ENCODE results near the gene FYN.

FYN gene

GRCh38 chr6:111769365-111770152, 103.7 kb downstream of the FYN start:
- DNase-seq (ENCODE audit: extremely low spot score), result no peak
- ChIA-PET POLR2A (no interaction called here), CTCF (no interaction called here)
- TF ChIP-seq ELF4 (IDR thresholded peaks at IDR 0.05) (no peak), CTBP1 (IDR thresholded peaks at IDR 0.05; ENCODE audit: borderline replicate concordance) (no peak), HDGF (IDR thresholded peaks at IDR 0.05; ENCODE audit: borderline replicate concordance) (no peak), PKNOX1 (IDR thresholded peaks at IDR 0.05) (no peak), FOXK2 (IDR thresholded peaks at IDR 0.05) (no peak), L3MBTL2 (conservative IDR thresholded peaks at IDR 0.05) (no peak), NFRKB (IDR thresholded peaks at IDR 0.05) (no peak), LEF1 (IDR thresholded peaks at IDR 0.05; ENCODE audit: borderline replicate concordance) (no peak), FOXA1 (IDR thresholded peaks at IDR 0.05) (no peak), BHLHE40 (IDR thresholded peaks at IDR 0.05; ENCODE audit: borderline replicate concordance) (no peak), SUZ12 (IDR thresholded peaks at IDR 0.05) (no peak), ARNT (IDR thresholded peaks at IDR 0.05) (no peak), FOXM1 (IDR thresholded peaks at IDR 0.05; ENCODE audit: borderline replicate concordance) (no peak), SP1 (IDR thresholded peaks at IDR 0.05) (no peak), TARDBP (IDR thresholded peaks at IDR 0.05) (no peak), ZNF384 (IDR thresholded peaks at IDR 0.05) (no peak)

GRCh38 chr6:111768431-111768770, 104.9 kb downstream of the FYN start:
- no peak for DNase-seq (ENCODE audit: extremely low spot score)
- POLR2A ChIA-PET, result no interaction called here
- CTCF ChIA-PET, result no interaction called here
- TF ChIP-seq ARNT (IDR thresholded peaks at IDR 0.05) (no peak), L3MBTL2 (conservative IDR thresholded peaks at IDR 0.05) (no peak), LEF1 (IDR thresholded peaks at IDR 0.05; ENCODE audit: borderline replicate concordance) (no peak), CTBP1 (IDR thresholded peaks at IDR 0.05; ENCODE audit: borderline replicate concordance) (no peak), HDGF (IDR thresholded peaks at IDR 0.05; ENCODE audit: borderline replicate concordance) (no peak), BHLHE40 (IDR thresholded peaks at IDR 0.05; ENCODE audit: borderline replicate concordance) (no peak), ELF4 (IDR thresholded peaks at IDR 0.05) (no peak), NFRKB (IDR thresholded peaks at IDR 0.05) (no peak), FOXA1 (IDR thresholded peaks at IDR 0.05) (no peak), SP1 (IDR thresholded peaks at IDR 0.05) (no peak), PKNOX1 (IDR thresholded peaks at IDR 0.05) (no peak), ZNF384 (IDR thresholded peaks at IDR 0.05) (no peak), FOXK2 (IDR thresholded peaks at IDR 0.05) (no peak)

DNA sequence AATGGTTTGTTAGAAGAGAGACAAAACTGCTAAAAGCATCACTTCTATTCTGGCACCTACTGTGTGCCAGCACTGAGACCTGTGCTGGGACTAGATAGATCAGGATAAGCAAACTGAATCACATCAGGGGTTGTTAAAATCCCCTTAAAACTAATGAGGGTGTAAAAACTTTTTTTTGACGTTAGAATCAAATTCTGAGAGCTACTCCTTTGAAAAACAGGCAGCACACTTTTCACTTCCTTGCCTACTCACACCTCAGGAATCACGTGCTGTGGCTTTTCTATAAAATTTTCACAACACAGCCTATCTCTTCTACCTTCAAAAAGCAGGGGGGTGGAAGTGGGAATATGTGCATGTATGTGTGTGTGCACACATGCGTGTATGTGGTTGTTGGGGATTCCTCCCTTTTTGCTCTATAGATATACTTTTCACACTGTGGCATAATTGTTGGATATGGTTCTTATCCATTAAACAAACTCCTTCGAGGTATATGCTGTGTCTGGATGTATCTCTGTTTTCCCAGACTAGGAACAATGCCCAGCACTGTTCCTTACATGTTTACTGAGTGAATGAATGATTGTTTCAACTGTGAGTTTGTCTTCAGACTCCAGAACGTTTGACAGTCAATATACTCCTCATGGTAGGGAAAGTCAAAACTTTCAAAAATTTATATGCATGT, 105.4 kb downstream of the FYN start:
- ChIA-PET CTCF (interaction anchor here (0.5 kb wide), 1 partner anchor 38 kb away, joined by 3 read pairs; no protein-coding TSS in a partner anchor), POLR2A (no interaction called here)
- TF ChIP-seq HDGF (IDR thresholded peaks at IDR 0.05; ENCODE audit: borderline replicate concordance) (no peak), NFRKB (IDR thresholded peaks at IDR 0.05) (no peak), FOXM1 (IDR thresholded peaks at IDR 0.05; ENCODE audit: borderline replicate concordance) (no peak), FOXA1 (IDR thresholded peaks at IDR 0.05) (no peak), ZNF384 (IDR thresholded peaks at IDR 0.05) (no peak), LEF1 (IDR thresholded peaks at IDR 0.05; ENCODE audit: borderline replicate concordance) (no peak), FOXK2 (IDR thresholded peaks at IDR 0.05) (no peak), CTBP1 (IDR thresholded peaks at IDR 0.05; ENCODE audit: borderline replicate concordance) (no peak)
- no peak for DNase-seq (ENCODE audit: extremely low spot score)

DNA sequence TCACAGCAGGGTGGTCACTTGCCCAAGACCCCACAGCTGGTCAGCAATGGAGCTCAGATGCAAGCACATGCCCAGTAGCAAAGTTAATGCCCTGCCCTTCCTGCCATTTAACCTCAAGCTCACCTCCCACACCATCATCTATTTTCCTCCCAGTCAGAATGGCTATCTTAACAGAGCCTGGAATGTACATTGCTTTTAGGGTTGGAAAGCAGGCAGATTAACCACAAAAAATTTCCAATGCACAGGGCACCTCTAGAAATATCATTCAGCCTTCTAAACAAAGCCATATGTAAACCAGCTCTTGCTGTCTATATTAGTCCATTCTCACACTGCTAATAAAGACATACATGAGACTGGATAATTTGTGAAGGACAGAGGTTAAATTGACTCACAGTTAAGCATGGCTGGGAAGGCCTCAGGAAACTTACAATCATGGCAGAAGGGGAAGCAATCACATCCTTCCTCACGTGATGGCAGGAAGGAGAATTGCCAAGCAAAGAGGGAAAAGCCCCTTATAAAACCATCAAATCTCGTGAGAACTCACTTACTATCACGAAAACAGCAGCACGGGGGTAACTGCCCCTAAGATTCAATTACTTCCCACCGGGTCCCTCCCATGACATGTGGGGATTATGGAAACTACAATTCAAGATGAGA, 106.9 kb downstream of the FYN start:
- POLR2A ChIA-PET, result no interaction called here
- DNase-seq (ENCODE audit: extremely low spot score), result no peak
- no peak for TF ChIP-seq ZNF384 (IDR thresholded peaks at IDR 0.05)
- TF ChIP-seq FOXM1 (IDR thresholded peaks at IDR 0.05; ENCODE audit: borderline replicate concordance), result no peak
- TF ChIP-seq FOXK2 (IDR thresholded peaks at IDR 0.05), result no peak
- CTCF ChIA-PET, result no interaction called here

- TF ChIP-seq FOXK2 (IDR thresholded peaks at IDR 0.05) (no peak), NFRKB (IDR thresholded peaks at IDR 0.05) (no peak), LEF1 (IDR thresholded peaks at IDR 0.05; ENCODE audit: borderline replicate concordance) (no peak)
- POLR2A ChIA-PET, result no interaction called here
- DNase-seq (ENCODE audit: extremely low spot score), result no peak
- CTCF ChIA-PET, result no interaction called here
These were observed 107.5 kb downstream of the FYN start for GRCh38 chr6:111765763-111766162.

GRCh38 chr6:111764238-111765175, 108.7 kb downstream of the FYN start:
- CTCF ChIA-PET, result interaction anchor here (0.8 to 1.0 kb wide), 2 partner anchors 11 to 109 kb away, joined by 3 read pairs; partner anchors contain the start of gene FYN
- no peak for TF ChIP-seq CTBP1 (IDR thresholded peaks at IDR 0.05; ENCODE audit: borderline replicate concordance)
- no peak for TF ChIP-seq TARDBP (IDR thresholded peaks at IDR 0.05)
- no peak for TF ChIP-seq NFRKB (IDR thresholded peaks at IDR 0.05)
- no peak; the same call in 1 of the 2 replicates for TF ChIP-seq ZNF384 (IDR thresholded peaks at IDR 0.05)
- TF ChIP-seq FOXM1 (IDR thresholded peaks at IDR 0.05; ENCODE audit: borderline replicate concordance), result no peak
- no peak for TF ChIP-seq PKNOX1 (IDR thresholded peaks at IDR 0.05)
- POLR2A ChIA-PET, result no interaction called here
- DNase-seq (ENCODE audit: extremely low spot score), result no peak
